Measurements from ENCODE around the gene PAK5. TPM values are rescaled to one million over a fixed set of nuclear protein-coding genes. Genes with fewer than 3 reads are reported as not detected.

The PAK5 gene
- total RNA-seq, 1 donor from 2014 or later: 0.16 TPM

- Histone ChIP-seq H3K4me1 (ENCODE audit: insufficient read depth, low read length) (no peaks in the 10 kb centered on the region), H3K9ac (ENCODE audit: low read length) (no peak overlapping the region), H3K79me2 (ENCODE audit: insufficient read depth, low read length) (no peaks in the 10 kb centered on the region), H2AFZ (ENCODE audit: low read depth, low read length) (no peak overlapping the region), H4K20me1 (ENCODE audit: insufficient read depth, low read length) (no peaks in the 10 kb centered on the region), H3K27ac (ENCODE audit: low read depth, low read length) (no peak overlapping the region), H3K9me3 (ENCODE audit: insufficient read depth, low read depth, low read length) (no peaks in the 10 kb centered on the region), H3K4me2 (ENCODE audit: low read length) (no peak overlapping the region), H3K4me3 (ENCODE audit: insufficient read depth, low read depth, low read length) (no peak overlapping the region), H3K27me3 (ENCODE audit: insufficient read depth, low read length) (peaks cover 63% of the 10 kb centered on the region), H3K36me3 (ENCODE audit: insufficient read depth, low read length) (no peaks in the 10 kb centered on the region)
- Mint-ChIP-seq H3K9me3 (ENCODE audit: unreplicated experiment) (no peaks in the 10 kb centered on the region), H3K27ac (ENCODE audit: unreplicated experiment) (no peak overlapping the region), H3K27me3 (ENCODE audit: low read depth, unreplicated experiment) (peaks cover 23% of the 10 kb centered on the region), H3K36me3 (ENCODE audit: low read depth, unreplicated experiment) (peaks cover 1% of the 10 kb centered on the region), H3K4me3 (ENCODE audit: unreplicated experiment) (no peak overlapping the region), H3K4me1 (ENCODE audit: low read depth, unreplicated experiment) (no peaks in the 10 kb centered on the region)
- no peak for TF ChIP-seq CTCF (IDR thresholded peaks at IDR 0.05; ENCODE audit: insufficient read depth, low read depth, low read length)
- TF ChIP-seq EZH2 (IDR thresholded peaks at IDR 0.05; ENCODE audit: insufficient read depth, low read length): no peak
- no peak for DNase-seq (ENCODE audit: low read depth)
- FAIRE-seq: no peak
Measured at GRCh38 chr20:9509246-9509645, 329.6 kb downstream of the PAK5 start.

- H3K9ac ChIP-seq (ENCODE audit: low read length): no peak overlapping the region
- FAIRE-seq: no peak
- no peaks in the 10 kb centered on the region for H3K9me3 Mint-ChIP-seq (ENCODE audit: unreplicated experiment)
- H3K27ac Mint-ChIP-seq (ENCODE audit: unreplicated experiment): no peak overlapping the region
- no peaks in the 10 kb centered on the region for H3K9me3 ChIP-seq (ENCODE audit: insufficient read depth, low read depth, low read length)
- H3K4me3 Mint-ChIP-seq (ENCODE audit: unreplicated experiment): no peak overlapping the region
- no peaks in the 10 kb centered on the region for H3K4me1 Mint-ChIP-seq (ENCODE audit: low read depth, unreplicated experiment)
- no peaks in the 10 kb centered on the region for H3K36me3 ChIP-seq (ENCODE audit: insufficient read depth, low read length)
- H3K27me3 ChIP-seq (ENCODE audit: insufficient read depth, low read length): peaks cover 58% of the 10 kb centered on the region
- no peak overlapping the region for H3K4me3 ChIP-seq (ENCODE audit: insufficient read depth, low read depth, low read length)
- H3K27ac ChIP-seq (ENCODE audit: low read depth, low read length): no peak overlapping the region
- no peaks in the 10 kb centered on the region for H3K4me1 ChIP-seq (ENCODE audit: insufficient read depth, low read length)
- peak overlapping the region; percentile 36 for H3K4me2 ChIP-seq (ENCODE audit: low read length)
- no peaks in the 10 kb centered on the region for H4K20me1 ChIP-seq (ENCODE audit: insufficient read depth, low read length)
- TF ChIP-seq CTCF (IDR thresholded peaks at IDR 0.05; ENCODE audit: insufficient read depth, low read depth, low read length) (no peak), EZH2 (IDR thresholded peaks at IDR 0.05; ENCODE audit: insufficient read depth, low read length) (peak; percentile 53)
- DNase-seq (ENCODE audit: low read depth): no peak
- no peaks in the 10 kb centered on the region for H3K79me2 ChIP-seq (ENCODE audit: insufficient read depth, low read length)
- no peak overlapping the region for H2AFZ ChIP-seq (ENCODE audit: low read depth, low read length)
- H3K27me3 Mint-ChIP-seq (ENCODE audit: low read depth, unreplicated experiment): peaks cover 21% of the 10 kb centered on the region
- H3K36me3 Mint-ChIP-seq (ENCODE audit: low read depth, unreplicated experiment): peaks cover 1% of the 10 kb centered on the region
Measured at GRCh38 chr20:9508696-9509178, 330.1 kb downstream of the PAK5 start.

GRCh38 chr20:9508240-9508661 is 330.6 kb downstream of the PAK5 start:
- Mint-ChIP-seq H3K9me3 (ENCODE audit: unreplicated experiment) (no peaks in the 10 kb centered on the region), H3K36me3 (ENCODE audit: low read depth, unreplicated experiment) (peaks cover 1% of the 10 kb centered on the region), H3K27ac (ENCODE audit: unreplicated experiment) (no peak overlapping the region), H3K27me3 (ENCODE audit: low read depth, unreplicated experiment) (peaks cover 20% of the 10 kb centered on the region), H3K4me3 (ENCODE audit: unreplicated experiment) (no peak overlapping the region), H3K4me1 (ENCODE audit: low read depth, unreplicated experiment) (no peaks in the 10 kb centered on the region)
- no peaks in the 10 kb centered on the region for H4K20me1 ChIP-seq (ENCODE audit: insufficient read depth, low read length)
- H3K27ac ChIP-seq (ENCODE audit: low read depth, low read length): no peak overlapping the region
- H3K4me3 ChIP-seq (ENCODE audit: insufficient read depth, low read depth, low read length): no peak overlapping the region
- H2AFZ ChIP-seq (ENCODE audit: low read depth, low read length): no peak overlapping the region
- peak overlapping the region; percentile 36 for H3K4me2 ChIP-seq (ENCODE audit: low read length)
- H3K79me2 ChIP-seq (ENCODE audit: insufficient read depth, low read length): no peaks in the 10 kb centered on the region
- TF ChIP-seq EZH2 (IDR thresholded peaks at IDR 0.05; ENCODE audit: insufficient read depth, low read length) (peak; percentile 43), CTCF (IDR thresholded peaks at IDR 0.05; ENCODE audit: insufficient read depth, low read depth, low read length) (no peak)
- DNase-seq (ENCODE audit: low read depth) (no peak), FAIRE-seq (no peak)
- H3K4me1 ChIP-seq (ENCODE audit: insufficient read depth, low read length): no peaks in the 10 kb centered on the region
- H3K27me3 ChIP-seq (ENCODE audit: insufficient read depth, low read length): peaks cover 54% of the 10 kb centered on the region
- no peak overlapping the region for H3K9ac ChIP-seq (ENCODE audit: low read length)
- no peaks in the 10 kb centered on the region for H3K9me3 ChIP-seq (ENCODE audit: insufficient read depth, low read depth, low read length)
- no peaks in the 10 kb centered on the region for H3K36me3 ChIP-seq (ENCODE audit: insufficient read depth, low read length)
